A549 treated with CORT108297 at 1 μM for 4 hours (cell line): ENCODE results near the gene SEMA3E. TPM values are rescaled to one million over a fixed set of nuclear protein-coding genes. Genes with fewer than 3 reads are reported as not detected.

ENCODE experiments used
- total RNA-seq: library from RNA; stranded (reverse); fragments of 200-300 nt; extraction: Qiagen RNA extraction; gene quantifications from 5 replicates; pipeline ENCODE4 v1.2.3, GENCODE V29; 2022

The SEMA3E gene
- 1.7 to 2.9 TPM (median 2.2 TPM) in 5 replicates for total RNA-seq

GRCh38 chr7:83648464-83649241, at the start of gene SEMA3E:
Gene SEMA3E (minus strand): TSS chr7:83649139.

